HG03097 (cell line): ENCODE measurements around the gene HBQ1.
"Not testable (repeated sequence)": the region's sequence is repeated elsewhere in the genome, so short reads cannot be mapped to it uniquely, and the experiment has no call there.

Experiments
- ATAC-seq: cut with Tn5 transposase; IDR thresholded peaks from one replicate; pipeline ENCODE4 v1.9.1; 2021; ENCODE audit not compliant: unreplicated experiment, low FRiP score

Gene HBQ1

GRCh38 chr16:160242-160641 lies 20.0 kb upstream of the HBQ1 start:
- not testable (repeated sequence) for ATAC-seq

GRCh38 chr16:160691-161190 lies 19.5 kb upstream of the HBQ1 start:
- ATAC-seq, result no peak

- no peak for ATAC-seq
Measured at GRCh38 chr16:162271-162991, 17.8 kb upstream of the HBQ1 start.

- ATAC-seq, result not testable (repeated sequence)
Measured at GRCh38 chr16:163139-163538, 17.1 kb upstream of the HBQ1 start.

GRCh38 chr16:163696-164095 lies 16.6 kb upstream of the HBQ1 start:
- ATAC-seq, result not testable (repeated sequence)

GRCh38 chr16:164134-164823 lies 16.0 kb upstream of the HBQ1 start:
- ATAC-seq, result not testable (repeated sequence)

- no peak for ATAC-seq
Measured at GRCh38 chr16:164827-165538, 15.3 kb upstream of the HBQ1 start.

GRCh38 chr16:165539-166374 lies 14.5 kb upstream of the HBQ1 start, which contains the start of gene HBM:
Gene HBM (plus strand): TSS chr16:165978. CDS start chr16:165998, 20 bp downstream.
- ATAC-seq, result no peak

GRCh38 chr16:166375-167121 lies 13.7 kb upstream of the HBQ1 start:
- ATAC-seq, result no peak

GRCh38 chr16:167122-167690 lies 13.1 kb upstream of the HBQ1 start:
- no peak for ATAC-seq

- no peak for ATAC-seq
Measured at GRCh38 chr16:168424-168823, 11.8 kb upstream of the HBQ1 start.

GRCh38 chr16:169014-169413 lies 11.2 kb upstream of the HBQ1 start:
- ATAC-seq, result no peak

GRCh38 chr16:170088-170507 lies 10.2 kb upstream of the HBQ1 start:
- ATAC-seq, result not testable (repeated sequence)

GRCh38 chr16:170788-171187 lies 9.5 kb upstream of the HBQ1 start:
- ATAC-seq, result no peak

- ATAC-seq, result not testable (repeated sequence)
Measured at GRCh38 chr16:172374-172941, 7.8 kb upstream of the HBQ1 start, which contains the start of gene HBA2. Gene HBA2 (plus strand): TSS chr16:172876. CDS start chr16:172913, 37 bp downstream.

- ATAC-seq, result not testable (repeated sequence)
Measured at GRCh38 chr16:173211-173854, 6.9 kb upstream of the HBQ1 start.

GRCh38 chr16:173928-174769 lies 6.1 kb upstream of the HBQ1 start:
- not testable (repeated sequence) for ATAC-seq
